Ovary (tissue), 9 donors: ENCODE measurements around the gene CACNG3. TPM values are rescaled to one million over a fixed set of nuclear protein-coding genes. Genes with fewer than 3 reads are reported as not detected.

Experiments used
- DNase-seq, 5 donors: peaks; one replicate each; pipeline ENCODE4 v3.0.0-alpha.2; 2019 to 2020
- H3K27ac ChIP-seq, 2 donors: fragments of 200-600 bp; one replicate each; pipeline versions ENCODE4 v1.5.1 to v1.8.0; 2019 to 2022
- H3K27me3 ChIP-seq: fragments of 200-600 bp; one replicate; pipeline ENCODE4 v1.8.0; 2022
- H3K36me3 ChIP-seq: fragments of 200-600 bp; sonication (generic); one replicate; pipeline ENCODE4 v1.5.1; 2019
- H3K4me1 ChIP-seq: one replicate; pipeline ENCODE4 v1.8.1; 2013; ENCODE audit warnings: mild to moderate bottlenecking, moderate library complexity; ENCODE audit not compliant: insufficient read depth
- H3K4me3 ChIP-seq: fragments of 200-600 bp; sonication (generic); one replicate; pipeline ENCODE4 v1.5.1; 2017
- H3K9me3 ChIP-seq, 2 donors: fragments of 200-600 bp in 1 of 2; sonication (generic) in 1 of 2; one replicate each; pipeline versions ENCODE4 v1.5.1 to v1.8.1; 2013 to 2019; ENCODE audit warnings: mild to moderate bottlenecking in 1 of 2, moderate library complexity in 1 of 2
- CTCF ChIP-seq, 3 donors: fragments of 450-650 bp in 2 of 3; fragments of 200-600 bp in 1 of 3; IDR thresholded peaks; one replicate each; pipeline versions ENCODE4 v1.5.1 to v1.8.0; 2016 to 2022; ENCODE audit warnings: antibody characterized with exemption in 3 of 3, mild to moderate bottlenecking in 1 of 3
- EP300 ChIP-seq: sonication (generic); formaldehyde crosslinking; IDR thresholded peaks from one replicate; pipeline ENCODE4 v1.6.1; 2017; ENCODE audit warnings: antibody characterized with exemption
- POLR2A ChIP-seq: fragments of 450-650 bp; IDR thresholded peaks from one replicate; pipeline ENCODE4 v1.6.1; 2017; ENCODE audit warnings: antibody characterized with exemption, mild to moderate bottlenecking, moderate library complexity
- WGBS, 3 donors: extraction: QIAGEN DNeasy Blood & Tissue Kit in 1 of 3; methylation state at CpG; one replicate each; pipeline versions ENCODE4 v1.1.5 to v1.1.7; 2013 to 2017; 5-methylcytosine and 5-hydroxymethylcytosine counted together
- intact Hi-C, 4 donors: fragments of 100-400 bp; cut with DNase I; formaldehyde crosslinking; loops; one replicate each; pipeline versions ENCODE4 v1.11.0 to v1.15.1; 2022 to 2023
- polyA plus RNA-seq, 2 donors: library from polyadenylated mRNA; stranded (reverse); fragments of 200-250 nt in 1 of 2; fragments of 350-450 nt in 1 of 2; fragmentation: Illumina TruSeq in 1 of 2; extraction: RNeasy Lipid Tissue Mini Kit (QIAGEN cat#74804) in 1 of 2; gene quantifications; one replicate each; pipeline ENCODE4 v1.2.3, GENCODE V29; 2013 to 2014
- total RNA-seq, 7 donors: library from RNA; depleted of rRNA in 2 of 7; stranded (reverse); fragments of >200 nt in 2 of 7; fragmentation: NEBNext Ultra II Directional in 3 of 7; extraction: Animal tissue kit (Norgen Biotek cat#: 25700) in 3 of 7; gene quantifications; one replicate each; pipeline versions ENCODE4 v1.1.0 to v1.2.4, GENCODE V29; 2016 to 2023
- donor health status: DM: no; HTN: no; CAD: no; lungs with moderate emphysema.
- donor health status: DM: no; HTN: no; CAD: no.
- donor health status: Bipolar disorder and iron deficiency.
- donor health status: DM: yes; HTN: yes; CAD: no.
- donor health status: DM: no; HTN: no; CAD: no.
- donor health status: DM: yes; HTN: yes; CAD: no.

The CACNG3 gene
- total and polyA plus RNA-seq, 9 donors = not detected

DNA sequence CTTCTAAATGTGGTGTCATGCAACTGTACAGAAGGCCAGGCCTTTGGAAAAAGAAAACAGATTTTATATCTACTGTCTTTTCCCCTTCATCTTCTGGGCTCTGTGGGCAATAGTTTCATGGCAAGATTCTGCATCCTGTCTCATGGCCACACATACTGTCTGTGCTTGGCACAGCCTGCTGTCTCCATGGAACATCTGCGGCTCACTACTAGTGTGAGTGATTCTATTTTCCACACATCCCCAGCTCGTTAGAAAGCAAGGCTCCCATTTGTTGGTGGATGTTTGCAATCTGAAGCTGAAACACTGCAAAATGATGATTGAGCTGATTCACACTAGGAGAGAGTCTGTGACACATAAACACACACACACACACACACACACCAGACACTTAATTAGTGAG is 32.4 kb downstream of the CACNG3 start:
- H3K27ac ChIP-seq = no peak overlapping the region
- intact Hi-C loops = no loop called here
- no peaks in the 10 kb centered on the region for H3K4me1 ChIP-seq
- no peaks in the 10 kb centered on the region for H3K9me3 ChIP-seq
- TF ChIP-seq POLR2A (no peak), EP300 (no peak), CTCF (IDR thresholded peaks at IDR 0.05) (no peak)
- no peaks in the 10 kb centered on the region for H3K36me3 ChIP-seq
- DNase-seq = no peak
- no peaks in the 10 kb centered on the region for H3K27me3 ChIP-seq
- H3K4me3 ChIP-seq = no peak overlapping the region
- 52 to 74% (median 70%) methylated on average over 2 of the region's 2 CpGs for WGBS, 3 donors

DNA sequence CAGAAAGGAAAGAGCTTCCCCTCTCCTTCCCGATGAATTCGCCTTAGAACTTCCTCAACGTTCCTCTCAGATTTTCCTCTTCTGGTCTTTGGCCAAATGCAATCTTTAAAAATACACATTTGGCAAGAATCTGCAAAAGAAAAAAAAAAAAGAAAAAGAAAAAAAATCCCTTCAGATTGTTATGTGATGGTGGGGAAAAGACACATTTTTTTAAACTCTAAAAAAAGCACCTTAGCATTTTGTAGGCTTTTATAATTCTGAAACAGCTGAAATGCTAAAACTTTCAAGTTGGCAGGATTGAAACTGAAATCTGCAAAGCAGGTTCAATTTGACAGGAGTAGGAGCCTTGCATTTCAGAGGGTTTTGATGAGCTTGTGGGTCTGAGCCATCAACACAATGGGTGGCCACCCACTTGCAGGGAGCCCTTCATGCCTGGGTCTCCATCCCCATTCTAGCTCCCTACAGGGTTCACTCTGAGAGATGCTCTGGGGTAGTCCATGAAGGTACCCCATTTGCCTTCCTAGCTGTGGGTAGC is 33.1 kb downstream of the CACNG3 start:
- Histone ChIP-seq H3K27ac (no peak overlapping the region), H3K4me1 (no peaks in the 10 kb centered on the region), H3K27me3 (no peaks in the 10 kb centered on the region), H3K36me3 (no peaks in the 10 kb centered on the region), H3K4me3 (no peak overlapping the region), H3K9me3 (no peaks in the 10 kb centered on the region)
- TF ChIP-seq POLR2A (no peak), CTCF (IDR thresholded peaks at IDR 0.05) (no peak), EP300 (no peak)
- WGBS, 3 donors = 54 to 65% (median 64%) methylated on average over 3 of the region's 3 CpGs
- intact Hi-C loops = no loop called here
- DNase-seq = no peak

DNA sequence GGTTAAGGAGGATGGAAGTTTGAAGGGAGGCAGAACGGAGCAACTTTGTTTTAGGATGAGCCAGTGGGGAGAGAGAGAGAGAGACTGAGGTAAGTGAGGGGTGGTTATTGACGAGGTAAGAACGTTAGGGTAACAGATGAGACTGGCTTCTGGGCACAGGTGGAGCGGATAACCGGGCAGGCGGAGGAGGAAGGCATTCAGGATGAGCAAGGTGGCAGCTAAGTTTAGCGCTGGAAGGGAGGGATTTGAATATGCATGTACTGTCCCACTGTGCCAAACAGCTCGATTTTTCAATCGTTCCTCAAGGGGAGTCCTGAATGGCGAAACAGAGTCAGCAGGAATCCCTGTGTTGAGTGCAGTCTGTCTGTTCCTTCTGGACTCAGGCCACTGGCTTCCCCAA is 35.8 kb downstream of the CACNG3 start:
- H3K36me3 ChIP-seq = no peaks in the 10 kb centered on the region
- WGBS, 3 donors = 38 to 50% (median 42%) methylated on average over 10 of the region's 10 CpGs
- intact Hi-C loops = no loop called here
- H3K4me1 ChIP-seq = no peaks in the 10 kb centered on the region
- no peaks in the 10 kb centered on the region for H3K9me3 ChIP-seq
- H3K27me3 ChIP-seq = no peaks in the 10 kb centered on the region
- H3K27ac ChIP-seq = no peak overlapping the region
- no peak overlapping the region for H3K4me3 ChIP-seq
- no peak for TF ChIP-seq EP300
- TF ChIP-seq CTCF (IDR thresholded peaks at IDR 0.05) = no peak
- TF ChIP-seq POLR2A = no peak
- no peak for DNase-seq

- WGBS, 3 donors = 70 to 77% (median 71%) methylated on average over 7 of the region's 7 CpGs
- TF ChIP-seq EP300 (no peak), POLR2A (no peak), CTCF (IDR thresholded peaks at IDR 0.05) (no peak)
- no peak for DNase-seq
- no peaks in the 10 kb centered on the region for H3K27me3 ChIP-seq
- H3K9me3 ChIP-seq = no peaks in the 10 kb centered on the region
- intact Hi-C loops = no loop called here
- no peak overlapping the region for H3K27ac ChIP-seq
- no peaks in the 10 kb centered on the region for H3K4me1 ChIP-seq
- no peak overlapping the region for H3K4me3 ChIP-seq
- H3K36me3 ChIP-seq = no peaks in the 10 kb centered on the region
Observed at GRCh38 chr16:24294131-24294530, 38.0 kb downstream of the CACNG3 start.
